ENCODE measurements around the gene ANKRD33.
A peak's percentile ranks its signal among the peaks of the same experiment; 100 is the strongest.

ANKRD33 gene

DNA sequence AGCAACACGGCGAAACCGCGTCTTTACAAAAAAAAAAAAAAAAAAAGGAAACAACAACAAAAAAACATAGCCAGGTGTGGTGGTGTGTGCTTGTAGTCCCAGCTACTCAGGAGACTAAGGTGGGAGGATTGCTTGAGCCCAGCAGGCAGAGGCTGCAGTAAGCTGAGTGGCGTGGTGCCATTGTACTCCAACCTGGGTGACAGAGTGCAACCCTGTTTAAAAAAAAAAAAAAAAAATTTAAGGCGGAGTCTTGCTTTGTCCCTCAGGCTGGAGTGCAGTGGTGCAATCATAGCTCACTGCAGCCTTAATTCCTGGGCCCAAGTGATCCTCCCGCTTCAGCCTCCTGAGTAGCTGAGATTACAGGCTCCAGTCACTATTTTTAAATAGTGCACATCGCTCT is 21.1 kb upstream of the ANKRD33 start:
- no peak for DNase-seq (ENCODE audit: low spot score in 2 of 2)
- peaks cover 45% of the 10 kb centered on the region for H3K27me3 Mint-ChIP-seq
- ATAC-seq (ENCODE audit: low read depth): no peak
- no peak overlapping the region for H3K4me3 Mint-ChIP-seq
- no peaks in the 10 kb centered on the region for H3K9me3 Mint-ChIP-seq
- H3K4me1 Mint-ChIP-seq: peaks cover 17% of the 10 kb centered on the region
- H3K27ac Mint-ChIP-seq: no peak overlapping the region
- no peaks in the 10 kb centered on the region for H3K36me3 Mint-ChIP-seq

DNA sequence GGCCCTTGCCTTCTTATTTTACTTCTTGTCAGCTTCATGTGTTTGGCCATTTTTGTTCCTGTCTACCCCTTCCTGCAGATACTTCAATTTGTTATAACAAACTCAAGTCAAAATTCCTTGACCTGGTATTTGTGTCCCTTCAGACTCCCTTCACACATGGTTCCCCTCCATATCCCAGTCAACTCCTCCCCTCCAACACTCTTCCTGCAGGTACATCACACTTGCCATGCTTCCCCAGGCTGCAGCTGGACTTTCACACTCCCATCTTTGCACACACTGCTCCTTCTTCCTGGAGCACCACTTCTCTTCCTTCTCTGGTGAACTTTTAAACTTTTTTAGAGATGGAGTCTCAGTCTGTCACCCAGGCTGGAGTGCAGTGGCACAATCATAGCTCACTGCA is 20.5 kb upstream of the ANKRD33 start:
- DNase-seq (ENCODE audit: low spot score in 2 of 2) (no peak), ATAC-seq (ENCODE audit: low read depth) (no peak)
- Mint-ChIP-seq H3K27me3 (peaks cover 39% of the 10 kb centered on the region), H3K36me3 (no peaks in the 10 kb centered on the region), H3K4me1 (peaks cover 17% of the 10 kb centered on the region), H3K9me3 (no peaks in the 10 kb centered on the region), H3K27ac (peak overlapping the region; percentile 43), H3K4me3 (no peak overlapping the region)

DNA sequence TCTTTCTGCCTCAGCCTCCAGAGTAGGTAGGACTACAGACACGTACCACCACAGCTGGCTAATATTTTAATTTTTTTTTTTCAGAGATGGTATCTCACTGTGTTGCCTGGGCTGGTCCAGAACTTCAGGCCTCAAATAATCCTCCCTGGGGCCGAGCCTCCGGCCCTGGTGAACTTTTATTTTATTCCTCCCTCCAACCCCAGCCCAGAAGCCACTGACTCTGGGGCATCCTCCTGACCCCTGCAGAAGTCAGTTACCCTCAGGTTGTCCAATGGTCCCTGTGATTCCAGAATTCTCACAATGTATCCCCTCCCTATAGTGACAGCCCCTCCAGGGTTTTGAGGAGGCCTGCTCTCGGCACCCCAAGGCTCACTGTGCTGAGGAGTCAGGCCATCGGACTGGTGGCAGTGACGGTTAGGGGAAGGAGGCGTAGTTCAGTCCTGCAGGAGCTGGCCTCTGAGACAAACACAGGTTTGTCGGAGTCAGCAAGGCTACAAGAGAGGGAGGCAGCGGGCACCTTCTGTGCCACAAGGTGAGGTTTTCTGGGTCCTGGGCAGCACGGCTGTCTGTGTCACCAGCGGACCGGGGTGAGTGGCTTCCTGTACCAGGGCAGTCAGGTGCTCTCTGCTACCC is 20.0 kb upstream of the ANKRD33 start:
- Mint-ChIP-seq H3K27ac (peak overlapping the region; percentile 43), H3K36me3 (no peaks in the 10 kb centered on the region), H3K4me3 (peak overlapping the region; percentile 39), H3K9me3 (no peaks in the 10 kb centered on the region), H3K27me3 (peaks cover 39% of the 10 kb centered on the region), H3K4me1 (peaks cover 17% of the 10 kb centered on the region)
- no peak for ATAC-seq (ENCODE audit: low read depth)
- DNase-seq (ENCODE audit: low spot score in 2 of 2): no peak

DNA sequence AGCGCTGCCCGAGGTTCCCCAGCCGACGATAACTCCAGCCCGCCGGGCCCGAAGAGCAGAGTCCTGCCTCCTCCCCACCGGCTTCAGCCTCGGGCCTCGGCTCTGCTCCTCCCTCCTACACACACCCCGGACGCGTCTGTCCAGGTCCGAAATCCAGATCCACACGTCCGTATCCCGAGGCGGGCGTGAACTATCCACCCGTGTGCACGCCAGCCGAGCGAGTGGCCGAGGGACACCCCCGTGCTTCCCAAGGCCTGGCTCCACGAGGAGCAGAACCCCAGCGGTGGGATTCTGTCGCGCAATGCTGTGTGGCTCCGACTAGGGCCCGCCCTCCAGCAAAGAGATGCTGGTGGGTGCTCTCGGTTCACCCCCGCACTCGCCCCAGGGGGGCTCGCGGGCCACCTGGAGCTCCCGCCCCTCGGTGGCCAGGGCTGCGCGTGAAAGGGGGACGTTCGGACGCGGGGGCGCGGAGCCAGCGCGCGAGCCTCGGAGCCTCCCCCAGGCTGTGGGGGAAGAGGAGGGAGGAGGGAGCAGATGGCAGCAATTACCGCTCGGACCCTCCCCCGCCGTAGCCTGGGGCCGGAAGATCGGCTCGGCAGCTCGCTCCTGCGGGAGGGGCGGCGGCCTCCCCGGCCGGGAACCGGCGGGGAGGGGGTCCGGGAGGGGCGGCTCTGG is 18.9 kb upstream of the ANKRD33 start:
- Mint-ChIP-seq H3K9me3 (no peaks in the 10 kb centered on the region), H3K36me3 (no peaks in the 10 kb centered on the region), H3K27ac (no peak overlapping the region), H3K4me1 (peaks cover 11% of the 10 kb centered on the region), H3K27me3 (peaks cover 34% of the 10 kb centered on the region), H3K4me3 (no peak overlapping the region)
- no peak for DNase-seq (ENCODE audit: low spot score in 2 of 2)
- no peak for ATAC-seq (ENCODE audit: low read depth)

DNA sequence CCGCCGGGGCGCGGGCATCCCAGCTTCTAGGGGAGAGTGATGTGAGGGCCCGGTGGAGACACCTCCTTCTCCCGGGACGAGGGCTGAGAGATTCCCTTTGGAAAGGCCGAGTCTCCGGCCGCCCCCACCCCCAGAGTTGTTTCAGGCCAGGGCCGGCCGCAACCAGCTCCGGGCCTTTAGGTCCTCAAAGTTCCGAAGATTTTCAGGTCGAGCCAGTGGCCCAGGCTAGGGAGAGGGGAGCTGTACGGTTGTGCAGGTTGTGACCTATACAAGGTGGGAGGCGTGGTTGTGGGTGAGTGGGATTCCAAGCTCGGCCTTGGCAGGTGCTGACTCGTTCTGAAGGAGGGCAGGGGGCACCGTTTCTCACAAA is 18.4 kb upstream of the ANKRD33 start:
- Mint-ChIP-seq H3K9me3 (no peaks in the 10 kb centered on the region), H3K27ac (no peak overlapping the region), H3K36me3 (no peaks in the 10 kb centered on the region), H3K4me1 (peaks cover 11% of the 10 kb centered on the region), H3K4me3 (no peak overlapping the region), H3K27me3 (peaks cover 36% of the 10 kb centered on the region)
- ATAC-seq (ENCODE audit: low read depth) (no peak), DNase-seq (ENCODE audit: low spot score in 2 of 2) (no peak)

DNA sequence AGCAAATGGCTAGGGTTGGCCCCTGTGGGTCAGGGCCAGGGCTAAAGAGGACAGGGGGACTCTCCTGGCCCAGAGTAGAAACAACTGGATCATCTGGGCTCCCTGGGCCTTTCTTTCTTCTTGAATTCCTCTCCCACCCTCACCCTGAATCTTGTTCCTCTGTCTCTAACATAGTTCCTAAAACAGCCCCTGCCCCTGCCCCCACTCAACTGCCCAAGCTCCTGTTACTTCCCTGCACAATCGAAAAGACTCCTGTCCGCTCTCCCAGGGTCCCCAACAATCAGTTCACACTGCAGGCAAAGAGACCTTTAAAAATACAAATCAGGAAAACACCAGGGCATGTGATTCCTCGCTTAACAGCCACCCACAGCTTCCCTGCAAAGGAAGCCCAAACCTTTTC is 18.0 kb upstream of the ANKRD33 start:
- ATAC-seq (ENCODE audit: low read depth): no peak
- Mint-ChIP-seq H3K4me3 (no peak overlapping the region), H3K9me3 (no peaks in the 10 kb centered on the region), H3K27me3 (peaks cover 33% of the 10 kb centered on the region), H3K4me1 (peaks cover 8% of the 10 kb centered on the region), H3K27ac (no peak overlapping the region), H3K36me3 (no peaks in the 10 kb centered on the region)
- DNase-seq (ENCODE audit: low spot score in 2 of 2): no peak

DNA sequence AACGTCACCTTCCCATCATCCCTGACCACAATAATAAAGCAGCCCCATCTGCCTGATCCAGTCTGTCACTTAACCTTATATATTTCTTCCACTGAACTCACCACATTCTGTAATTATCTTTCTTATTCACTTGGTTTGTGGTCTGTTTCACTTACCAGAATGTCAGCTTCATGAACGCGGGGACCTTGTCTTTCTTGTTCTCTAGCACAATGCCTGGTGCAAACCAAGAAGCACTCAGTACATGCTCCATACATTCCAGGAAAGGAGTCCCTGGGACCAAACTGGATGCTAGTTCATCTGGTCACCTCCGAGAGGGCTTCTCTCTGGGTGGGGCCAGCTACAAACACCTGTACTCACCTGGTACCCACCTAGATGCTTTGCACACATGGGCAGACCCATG is 17.4 kb upstream of the ANKRD33 start:
- Mint-ChIP-seq H3K4me3 (no peak overlapping the region), H3K4me1 (peaks cover 8% of the 10 kb centered on the region), H3K36me3 (no peaks in the 10 kb centered on the region), H3K27me3 (peaks cover 32% of the 10 kb centered on the region), H3K27ac (no peak overlapping the region), H3K9me3 (no peaks in the 10 kb centered on the region)
- ATAC-seq (ENCODE audit: low read depth) (no peak), DNase-seq (ENCODE audit: low spot score in 2 of 2) (no peak)

DNA sequence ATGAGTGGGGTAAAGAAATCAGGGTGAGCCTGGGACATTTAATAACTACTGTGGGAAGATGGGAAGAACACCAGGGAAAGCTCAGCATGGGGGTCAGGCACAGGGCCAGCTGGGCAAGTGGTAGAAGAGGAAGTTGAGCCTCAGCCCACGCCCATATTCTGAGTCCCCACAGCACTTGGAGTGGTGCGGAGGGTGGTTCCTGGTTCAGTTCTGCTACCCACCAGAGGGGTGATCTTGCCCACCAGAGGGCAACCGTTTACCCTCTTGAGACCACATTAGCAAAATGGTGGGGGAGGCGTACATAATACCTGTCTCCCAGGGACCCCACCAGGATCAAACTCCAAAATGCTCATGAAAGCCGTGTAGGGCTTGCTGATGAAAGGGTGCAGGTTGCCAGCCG is 16.8 kb upstream of the ANKRD33 start:
- Mint-ChIP-seq H3K4me1 (peaks cover 8% of the 10 kb centered on the region), H3K27me3 (peaks cover 30% of the 10 kb centered on the region), H3K4me3 (no peak overlapping the region), H3K9me3 (no peaks in the 10 kb centered on the region), H3K36me3 (no peaks in the 10 kb centered on the region), H3K27ac (no peak overlapping the region)
- DNase-seq (ENCODE audit: low spot score in 2 of 2): no peak
- peak; percentile 53 for ATAC-seq (ENCODE audit: low read depth)

DNA sequence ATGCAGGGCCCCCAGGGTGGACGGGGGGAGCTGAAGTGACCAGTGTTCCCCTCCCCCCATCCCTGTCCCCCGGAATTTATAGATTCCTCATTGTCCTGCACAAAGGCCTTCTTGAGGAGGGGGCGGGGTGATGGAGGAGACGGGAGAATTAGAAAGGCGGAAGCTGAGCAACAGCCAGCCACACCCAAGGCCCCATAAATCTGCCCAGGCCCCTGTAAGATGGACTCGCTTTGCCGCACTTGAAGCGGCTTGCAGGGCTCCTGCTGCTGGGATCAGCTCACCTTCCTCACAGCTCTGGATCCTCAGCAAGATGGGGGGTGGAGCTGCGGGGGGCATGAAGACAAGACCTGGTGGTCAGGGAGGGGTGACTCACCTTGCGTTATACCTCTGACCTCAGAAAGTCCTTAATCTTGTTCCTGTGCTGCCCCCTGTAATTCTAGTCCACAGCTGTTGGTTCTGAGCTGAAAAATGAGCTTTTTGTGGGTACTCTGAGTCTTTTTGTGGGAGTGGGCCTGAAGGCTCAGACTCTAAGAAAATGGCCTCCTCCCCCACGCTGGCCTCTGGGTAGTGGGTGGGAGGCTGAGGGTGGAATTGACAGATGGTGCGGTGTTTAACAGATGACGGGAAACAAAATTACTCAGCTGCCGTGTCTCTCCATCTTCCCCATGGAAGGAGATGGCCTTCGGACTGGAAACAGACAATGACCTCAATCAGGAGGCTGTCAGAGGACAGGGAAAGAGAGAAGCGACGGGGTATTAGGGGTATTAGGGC is 15.8 kb upstream of the ANKRD33 start:
- Mint-ChIP-seq H3K27ac (no peak overlapping the region), H3K36me3 (no peaks in the 10 kb centered on the region), H3K4me3 (no peak overlapping the region), H3K4me1 (peaks cover 8% of the 10 kb centered on the region), H3K9me3 (no peaks in the 10 kb centered on the region), H3K27me3 (peaks cover 28% of the 10 kb centered on the region)
- DNase-seq (ENCODE audit: low spot score in 2 of 2) (no peak), ATAC-seq (ENCODE audit: low read depth) (no peak)

DNA sequence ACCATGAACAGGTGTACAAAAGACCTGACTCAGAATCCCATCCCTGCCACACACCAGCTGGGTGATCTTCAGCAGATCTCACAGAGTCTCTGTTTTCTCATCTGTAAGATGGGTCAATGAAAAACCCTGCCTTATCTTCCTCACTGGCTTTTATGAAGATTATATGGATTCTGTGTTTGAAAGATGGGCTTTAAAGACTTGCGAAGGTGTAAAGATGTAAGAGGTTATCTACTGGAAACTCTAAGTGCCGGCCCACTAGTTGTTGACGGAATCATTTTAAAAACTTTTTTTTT is 15.3 kb upstream of the ANKRD33 start:
- ATAC-seq (ENCODE audit: low read depth) (no peak), DNase-seq (ENCODE audit: low spot score in 2 of 2) (no peak)
- peaks cover 8% of the 10 kb centered on the region for H3K4me1 Mint-ChIP-seq
- no peaks in the 10 kb centered on the region for H3K36me3 Mint-ChIP-seq
- H3K4me3 Mint-ChIP-seq: no peak overlapping the region
- peaks cover 23% of the 10 kb centered on the region for H3K27me3 Mint-ChIP-seq
- no peak overlapping the region for H3K27ac Mint-ChIP-seq
- H3K9me3 Mint-ChIP-seq: no peaks in the 10 kb centered on the region

DNA sequence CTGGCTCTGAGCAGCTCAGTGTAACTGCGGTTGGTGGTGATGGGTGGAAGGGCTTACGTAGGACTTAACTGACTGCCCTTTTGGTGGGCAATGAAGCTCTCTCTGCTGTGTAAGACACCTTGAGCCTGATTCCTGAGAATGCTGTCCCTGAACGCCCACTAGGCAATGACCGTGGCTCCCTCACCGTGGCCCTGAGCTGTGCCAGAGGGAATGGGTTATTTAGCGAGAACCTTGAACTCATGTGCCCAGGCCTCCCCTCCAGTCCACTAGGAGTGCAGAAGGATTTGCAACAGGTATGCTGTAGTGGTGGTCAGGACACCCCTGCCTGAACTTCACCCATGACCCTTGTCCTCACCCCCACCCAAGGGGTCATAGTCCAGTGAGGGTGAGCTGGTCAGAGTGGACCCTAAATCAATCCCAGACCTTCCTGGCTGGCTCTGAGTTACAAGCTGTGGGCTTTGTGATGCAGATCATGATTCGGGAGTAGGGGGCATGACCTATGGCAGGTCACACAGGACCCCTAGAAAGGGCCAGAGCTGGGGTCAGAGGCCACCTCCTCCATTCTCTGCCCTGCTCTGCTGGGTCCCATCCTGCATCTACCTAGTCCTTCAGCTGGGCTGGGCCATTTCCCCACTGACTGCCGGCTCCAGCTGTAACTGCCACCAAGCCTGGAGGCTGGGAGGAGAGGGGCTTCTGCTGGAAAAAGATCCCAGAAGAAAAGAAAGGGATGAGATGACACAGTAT is 14.5 kb upstream of the ANKRD33 start:
- Mint-ChIP-seq H3K4me1 (peaks cover 8% of the 10 kb centered on the region), H3K27me3 (peaks cover 20% of the 10 kb centered on the region), H3K27ac (no peak overlapping the region), H3K36me3 (no peaks in the 10 kb centered on the region), H3K4me3 (no peak overlapping the region), H3K9me3 (no peaks in the 10 kb centered on the region)
- no peak for ATAC-seq (ENCODE audit: low read depth)
- no peak for DNase-seq (ENCODE audit: low spot score in 2 of 2)

DNA sequence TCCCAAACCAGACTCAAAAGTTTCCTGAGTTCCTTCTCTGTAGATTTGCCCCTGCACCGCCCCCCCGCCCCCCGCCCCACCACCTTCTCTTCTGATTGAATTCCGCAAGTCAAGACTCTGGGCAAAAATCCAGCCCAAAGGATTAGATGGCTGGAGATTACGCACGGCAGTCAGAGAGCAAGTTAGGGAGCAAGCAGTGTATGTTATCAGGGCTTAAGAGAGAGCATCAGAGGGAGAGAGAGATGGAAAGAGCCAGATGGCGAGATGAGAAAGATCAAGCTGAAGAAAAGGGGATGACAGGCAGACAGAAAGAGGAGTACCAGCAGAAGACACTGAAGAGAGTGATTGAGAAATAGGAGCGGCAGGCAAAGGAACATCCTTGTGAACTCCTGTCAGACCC is 13.9 kb upstream of the ANKRD33 start:
- no peaks in the 10 kb centered on the region for H3K9me3 Mint-ChIP-seq
- H3K27me3 Mint-ChIP-seq: peaks cover 16% of the 10 kb centered on the region
- H3K4me3 Mint-ChIP-seq: no peak overlapping the region
- DNase-seq (ENCODE audit: low spot score in 2 of 2): no peak
- H3K36me3 Mint-ChIP-seq: no peaks in the 10 kb centered on the region
- ATAC-seq (ENCODE audit: low read depth): no peak
- H3K4me1 Mint-ChIP-seq: peaks cover 6% of the 10 kb centered on the region
- no peak overlapping the region for H3K27ac Mint-ChIP-seq

DNA sequence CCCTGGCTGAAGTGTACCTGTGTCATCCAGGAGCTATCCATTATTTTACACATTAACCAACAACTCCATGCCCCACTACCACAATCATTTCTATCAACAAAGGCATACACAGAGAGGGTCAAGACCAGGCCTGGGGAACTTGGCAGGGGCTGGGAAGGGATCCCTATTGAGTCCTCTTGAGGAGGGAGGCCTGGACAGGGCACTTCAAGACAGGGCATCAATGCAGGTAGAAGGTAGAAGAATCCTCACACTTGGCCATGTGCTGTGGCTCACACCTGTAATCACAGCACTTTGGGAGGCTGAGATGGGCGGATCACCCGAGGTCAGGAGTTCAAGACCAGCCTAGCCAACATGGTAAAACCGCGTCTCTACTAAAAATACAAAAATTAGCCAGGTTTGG is 13.4 kb upstream of the ANKRD33 start:
- H3K27ac Mint-ChIP-seq: no peak overlapping the region
- no peak for ATAC-seq (ENCODE audit: low read depth)
- DNase-seq (ENCODE audit: low spot score in 2 of 2): no peak
- H3K9me3 Mint-ChIP-seq: no peaks in the 10 kb centered on the region
- H3K36me3 Mint-ChIP-seq: no peaks in the 10 kb centered on the region
- peaks cover 6% of the 10 kb centered on the region for H3K4me1 Mint-ChIP-seq
- no peak overlapping the region for H3K4me3 Mint-ChIP-seq
- peaks cover 15% of the 10 kb centered on the region for H3K27me3 Mint-ChIP-seq

DNA sequence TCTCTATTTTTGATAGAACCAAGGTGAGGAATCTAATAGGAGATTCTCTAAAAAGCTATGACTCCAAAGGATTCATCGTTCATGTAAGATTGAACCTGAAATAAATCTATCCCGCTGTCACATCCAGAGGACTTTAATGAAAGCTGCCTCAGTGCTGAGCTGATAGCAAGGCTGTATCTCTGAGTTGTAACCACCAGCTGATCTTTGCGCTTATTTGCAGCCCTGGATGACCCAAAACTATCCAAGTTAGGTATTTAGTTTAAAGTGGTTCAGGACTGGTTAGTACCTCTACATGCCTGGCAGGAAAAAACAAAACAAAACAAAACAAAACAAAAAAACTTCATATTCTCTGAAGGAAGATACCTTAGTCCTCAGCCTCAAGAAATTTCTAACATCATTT is 8.8 kb upstream of the ANKRD33 start:
- no peaks in the 10 kb centered on the region for H3K4me1 Mint-ChIP-seq
- H3K27ac Mint-ChIP-seq: no peak overlapping the region
- no peak for ATAC-seq (ENCODE audit: low read depth)
- no peak overlapping the region for H3K4me3 Mint-ChIP-seq
- H3K36me3 Mint-ChIP-seq: no peaks in the 10 kb centered on the region
- peaks cover under 1% of the 10 kb centered on the region for H3K27me3 Mint-ChIP-seq
- DNase-seq (ENCODE audit: low spot score in 2 of 2): no peak
- no peaks in the 10 kb centered on the region for H3K9me3 Mint-ChIP-seq

Measured in memory B cell (primary cell).